Measurements from ENCODE around the gene SCAMP2. TPM values are rescaled to one million over a fixed set of nuclear protein-coding genes. Genes with fewer than 3 reads are reported as not detected.
A peak's percentile ranks its signal among the peaks of the same experiment; 100 is the strongest.
"Not testable (repeated sequence)": the region's sequence is repeated elsewhere in the genome, so short reads cannot be mapped to it uniquely, and the experiment has no call there.

SCAMP2 gene
- total RNA-seq = 39.3 and 58.9 TPM in 2 replicates

GRCh38 chr15:74873036-74873755 is at the start of gene SCAMP2:
Gene SCAMP2 (minus strand): TSS chr15:74873365. CDS start chr15:74873255, 110 bp downstream.
- no peak for TF ChIP-seq CTCF (conservative IDR thresholded peaks at IDR 0.05; ENCODE audit: low read depth, low read length)
- H3K4me3 ChIP-seq (ENCODE audit: low read depth, low read length) = peak within 1 kb of the TSS; percentile 94
- no peak for DNase-seq (ENCODE audit: low read depth)

GRCh38 chr15:74920456-74920855 is 47.3 kb upstream of the SCAMP2 start:
- DNase-seq (ENCODE audit: low read depth) = no peak
- no peak overlapping the region for H3K4me3 ChIP-seq (ENCODE audit: low read depth, low read length)
- TF ChIP-seq CTCF (conservative IDR thresholded peaks at IDR 0.05; ENCODE audit: low read depth, low read length) = no peak

GRCh38 chr15:74917676-74918075 is 44.5 kb upstream of the SCAMP2 start:
- TF ChIP-seq CTCF (conservative IDR thresholded peaks at IDR 0.05; ENCODE audit: low read depth, low read length) = no peak
- H3K4me3 ChIP-seq (ENCODE audit: low read depth, low read length) = no peak overlapping the region
- no peak for DNase-seq (ENCODE audit: low read depth)

- DNase-seq (ENCODE audit: low read depth); H3K4me3 ChIP-seq (ENCODE audit: low read depth, low read length): not testable (repeated sequence)
Observed at GRCh38 chr15:74913799-74914198, 40.6 kb upstream of the SCAMP2 start.

GRCh38 chr15:74913041-74913440 is 39.9 kb upstream of the SCAMP2 start:
- no peak for TF ChIP-seq CTCF (conservative IDR thresholded peaks at IDR 0.05; ENCODE audit: low read depth, low read length)
- no peak for DNase-seq (ENCODE audit: low read depth)
- H3K4me3 ChIP-seq (ENCODE audit: low read depth, low read length) = no peak overlapping the region

GRCh38 chr15:74908635-74909034 is 35.5 kb upstream of the SCAMP2 start:
- DNase-seq (ENCODE audit: low read depth) = no peak
- TF ChIP-seq CTCF (conservative IDR thresholded peaks at IDR 0.05; ENCODE audit: low read depth, low read length) = no peak
- no peak overlapping the region for H3K4me3 ChIP-seq (ENCODE audit: low read depth, low read length)

GRCh38 chr15:74907163-74907870 is 34.2 kb upstream of the SCAMP2 start:
- no peak for DNase-seq (ENCODE audit: low read depth)
- H3K4me3 ChIP-seq (ENCODE audit: low read depth, low read length) = peak overlapping the region; percentile 88
- TF ChIP-seq CTCF (conservative IDR thresholded peaks at IDR 0.05; ENCODE audit: low read depth, low read length) = no peak

Data from epithelial cell of proximal tubule (primary cell).